GM19438 (cell line): ENCODE data around the gene IMPDH2.
A peak's percentile ranks its signal among the peaks of the same experiment; 100 is the strongest.
"Not testable (repeated sequence)": the region's sequence is repeated elsewhere in the genome, so short reads cannot be mapped to it uniquely, and the experiment has no call there.

Experiments used
- ATAC-seq: cut with Tn5 transposase; IDR thresholded peaks from one replicate; pipeline ENCODE4 v1.9.1; 2021; ENCODE audit warnings: low read depth; ENCODE audit not compliant: unreplicated experiment

The IMPDH2 gene

GRCh38 chr3:49021813-49022687 lies 7.1 kb downstream of the IMPDH2 start, which contains the start of gene NDUFAF3:
TSS of gene NDUFAF3 (plus strand) at chr3:49022121. CDS start at chr3:49022145, 24 bp downstream.
- ATAC-seq, result peak; percentile 50

- peak; percentile 42 for ATAC-seq
Measured at GRCh38 chr3:49021213-49021812, 7.9 kb downstream of the IMPDH2 start.

GRCh38 chr3:49020330-49021212 lies 8.6 kb downstream of the IMPDH2 start:
- no peak for ATAC-seq

GRCh38 chr3:49019941-49020329 lies 9.3 kb downstream of the IMPDH2 start:
- no peak for ATAC-seq

GRCh38 chr3:49018707-49019006 lies 10.5 kb downstream of the IMPDH2 start:
- no peak for ATAC-seq

- ATAC-seq, result no peak
Measured at GRCh38 chr3:49017971-49018706, 11.1 kb downstream of the IMPDH2 start, which contains the start of gene DALRD3. TSS of gene DALRD3 (minus strand) at chr3:49018580. CDS start at chr3:49018564, 16 bp downstream.

- ATAC-seq, result no peak
Measured at GRCh38 chr3:49017229-49017970, 11.8 kb downstream of the IMPDH2 start.

GRCh38 chr3:49016414-49017228 lies 12.6 kb downstream of the IMPDH2 start:
- no peak for ATAC-seq

GRCh38 chr3:49015765-49016164 lies 13.4 kb downstream of the IMPDH2 start:
- no peak for ATAC-seq

- no peak for ATAC-seq
Measured at GRCh38 chr3:49015072-49015471, 14.1 kb downstream of the IMPDH2 start.

- no peak for ATAC-seq
Measured at GRCh38 chr3:49013738-49014660, 15.2 kb downstream of the IMPDH2 start.

- no peak for ATAC-seq
Measured at GRCh38 chr3:49013113-49013737, 16.0 kb downstream of the IMPDH2 start.

- no peak for ATAC-seq
Measured at GRCh38 chr3:49012441-49013017, 16.7 kb downstream of the IMPDH2 start.

GRCh38 chr3:49009396-49009795 lies 19.8 kb downstream of the IMPDH2 start:
- no peak for ATAC-seq

GRCh38 chr3:49008627-49009026 lies 20.6 kb downstream of the IMPDH2 start:
- not testable (repeated sequence) for ATAC-seq

GRCh38 chr3:49007771-49008528 lies 21.2 kb downstream of the IMPDH2 start:
- peak; percentile 42 for ATAC-seq
